HEK293 (cell line): ENCODE data around the gene TP73.

Experiments
- CTCF ChIA-PET: fragments of 350-600 bp; formaldehyde crosslinking; extraction: SDS; loops from one replicate; lab custom pipeline; 2021; ENCODE audit warnings: antibody characterized with exemption; lab: Yijun Ruan, JAX
- POLR2A ChIA-PET: fragments of 300-600 bp; formaldehyde crosslinking; extraction: SDS; loops from one replicate; lab custom pipeline; 2020; ENCODE audit warnings: antibody characterized with exemption, inconsistent platforms; lab: Yijun Ruan, JAX
- H3K27ac ChIP-seq: fragments of 200-500 bp; sonication (Bioruptor generic); 2 replicates; pipeline ENCODE4 v1.5.1; 2014; ENCODE audit warnings: low read depth, low read length, control low read depth, inconsistent platforms; ENCODE audit errors: extremely low read depth
- H3K36me3 ChIP-seq, 2 experiments: fragments of 200-500 bp in 1 of 2; sonication (Bioruptor generic) in 1 of 2; 1 replicate in 1 of 2; 2 replicates in 1 of 2; pipeline ENCODE4 v1.5.1; 2014 to 2017; ENCODE audit warnings: inconsistent platforms in 2 of 2, low read length in 2 of 2; ENCODE audit not compliant: control insufficient read depth in 2 of 2, insufficient read depth in 1 of 2
- H3K4me1 ChIP-seq: fragments of 200-500 bp; sonication (Bioruptor generic); 2 replicates; pipeline ENCODE4 v1.5.1; 2014; ENCODE audit warnings: mild to moderate bottlenecking, low read length, inconsistent platforms; ENCODE audit not compliant: control insufficient read depth, insufficient read depth
- H3K4me3 ChIP-seq: 2 replicates; pipeline ENCODE4 v1.5.1; 2011; ENCODE audit warnings: low read depth, mild to moderate bottlenecking, control low read depth, low read length, moderate library complexity
- H3K9me3 ChIP-seq: fragments of 200-500 bp; sonication (Bioruptor generic); 2 replicates; pipeline ENCODE4 v1.5.1; 2014; ENCODE audit warnings: low read depth, low read length, inconsistent platforms; ENCODE audit not compliant: control insufficient read depth, insufficient read depth
- BCL11A ChIP-seq: fragments of 450-650 bp; formaldehyde crosslinking; IDR thresholded peaks from 2 replicates; pipeline ENCODE4 v1.5.1; 2016; ENCODE audit warnings: low read depth, missing biosample characterization, missing genetic modification characterization
- BCL11B ChIP-seq: fragments of 450-650 bp; formaldehyde crosslinking; IDR thresholded peaks from 2 replicates; pipeline ENCODE4 v1.5.1; 2016; ENCODE audit warnings: low read depth, missing biosample characterization, missing genetic modification characterization
- CTCF ChIP-seq: fragments of 450-650 bp; formaldehyde crosslinking; IDR thresholded peaks from 2 replicates; pipeline ENCODE4 v1.5.1; 2016; ENCODE audit warnings: missing biosample characterization, missing genetic modification characterization
- KLF8 ChIP-seq: fragments of 450-650 bp; formaldehyde crosslinking; IDR thresholded peaks from 2 replicates; pipeline ENCODE4 v1.5.1; 2016; ENCODE audit warnings: missing biosample characterization, missing genetic modification characterization
- KLF9 ChIP-seq: fragments of 450-650 bp; formaldehyde crosslinking; IDR thresholded peaks from 2 replicates; pipeline ENCODE4 v1.5.1; 2016; ENCODE audit warnings: missing biosample characterization, missing genetic modification characterization, low read depth
- PATZ1 ChIP-seq: fragments of 450-650 bp; formaldehyde crosslinking; IDR thresholded peaks from 2 replicates; pipeline ENCODE4 v1.5.1; 2016; ENCODE audit warnings: missing biosample characterization, missing genetic modification characterization
- PRDM2 ChIP-seq: fragments of 450-650 bp; formaldehyde crosslinking; IDR thresholded peaks from 2 replicates; pipeline ENCODE4 v1.5.1; 2016; ENCODE audit warnings: missing biosample characterization, missing genetic modification characterization, borderline replicate concordance
- SETDB1 ChIP-seq: IDR thresholded peaks from one replicate; pipeline ENCODE4 v1.6.1; 2017; ENCODE audit warnings: mild to moderate bottlenecking, low read length, moderate library complexity, mixed read lengths; ENCODE audit not compliant: insufficient read length
- SP3 ChIP-seq: fragments of 450-650 bp; formaldehyde crosslinking; IDR thresholded peaks from 2 replicates; pipeline ENCODE4 v1.5.1; 2016; ENCODE audit warnings: missing biosample characterization, missing genetic modification characterization
- ZIC2 ChIP-seq: fragments of 450-650 bp; formaldehyde crosslinking; IDR thresholded peaks from 2 replicates; pipeline ENCODE4 v1.5.1; 2016; ENCODE audit warnings: missing biosample characterization, missing genetic modification characterization
- ZNF169 ChIP-seq: fragments of 450-650 bp; formaldehyde crosslinking; IDR thresholded peaks from 2 replicates; pipeline ENCODE4 v1.5.1; 2016; ENCODE audit warnings: missing biosample characterization, missing genetic modification characterization
- ZNF239 ChIP-seq: fragments of 450-650 bp; formaldehyde crosslinking; IDR thresholded peaks from 2 replicates; pipeline ENCODE4 v1.5.1; 2016; ENCODE audit warnings: missing biosample characterization, missing genetic modification characterization
- ZNF366 ChIP-seq: fragments of 450-650 bp; formaldehyde crosslinking; conservative IDR thresholded peaks from 2 replicates; pipeline ENCODE4 v1.5.1; 2016; ENCODE audit warnings: missing biosample characterization, missing genetic modification characterization
- ZNF529 ChIP-seq: fragments of 450-650 bp; formaldehyde crosslinking; IDR thresholded peaks from 2 replicates; pipeline ENCODE4 v1.5.1; 2017; ENCODE audit warnings: missing genetic modification characterization, missing biosample characterization; ENCODE audit not compliant: insufficient replicate concordance
- ZNF555 ChIP-seq: fragments of 450-650 bp; formaldehyde crosslinking; conservative IDR thresholded peaks from 2 replicates; pipeline ENCODE4 v1.5.1; 2017; ENCODE audit warnings: missing biosample characterization, mild to moderate bottlenecking, missing genetic modification characterization, inconsistent platforms
- ZNF621 ChIP-seq: fragments of 450-650 bp; formaldehyde crosslinking; IDR thresholded peaks from 2 replicates; pipeline ENCODE4 v1.5.1; 2017; ENCODE audit warnings: missing biosample characterization, missing genetic modification characterization
- ZNF692 ChIP-seq: fragments of 450-650 bp; formaldehyde crosslinking; IDR thresholded peaks from 2 replicates; pipeline ENCODE4 v1.5.1; 2016; ENCODE audit warnings: missing biosample characterization, missing genetic modification characterization
- ZNF776 ChIP-seq: fragments of 450-650 bp; formaldehyde crosslinking; IDR thresholded peaks from 2 replicates; pipeline ENCODE4 v1.5.0; 2017; ENCODE audit warnings: missing biosample characterization, missing genetic modification characterization, borderline replicate concordance
- ZNF777 ChIP-seq: fragments of 450-650 bp; formaldehyde crosslinking; IDR thresholded peaks from 2 replicates; pipeline ENCODE4 v1.5.1; 2017; ENCODE audit warnings: missing biosample characterization, missing genetic modification characterization, borderline replicate concordance

The TP73 gene

GRCh38 chr1:3741566-3742438 lies 89.5 kb downstream of the TP73 start:
- H3K4me1 ChIP-seq = no peaks in the 10 kb centered on the region
- POLR2A ChIA-PET = no interaction called here
- TF ChIP-seq SP3 (tag by site-specific recombination) (no peak), BCL11B (tag by site-specific recombination) (no peak), ZNF692 (tag by site-specific recombination) (no peak), ZNF555 (no peak), ZNF621 (tag by site-specific recombination) (no peak), BCL11A (tag by site-specific recombination) (no peak), CTCF (tag by site-specific recombination) (no peak), SETDB1 (no peak), ZNF169 (tag by site-specific recombination) (no peak), PATZ1 (no peak), KLF8 (tag by site-specific recombination) (no peak), ZNF529 (tag by site-specific recombination) (no peak), ZIC2 (no peak), ZNF366 (no peak), ZNF777 (no peak), ZNF239 (tag by site-specific recombination) (no peak), KLF9 (no peak), ZNF776 (tag by site-specific recombination) (no peak), PRDM2 (tag by site-specific recombination) (no peak)
- TF ChIP-seq, all 188 proteins: peak for 0
- Histone ChIP-seq H3K27ac (no peak overlapping the region), H3K9me3 (no peaks in the 10 kb centered on the region), H3K4me3 (no peak overlapping the region), H3K36me3 (peaks cover 15 to 90% of the 10 kb centered on the region in 2 experiments; a peak in 2 of 3 replicates)
- CTCF ChIA-PET = interaction anchor here (0.6 kb wide), 1 partner anchor 17 kb away, joined by 3 read pairs; no protein-coding TSS in a partner anchor
